ENCODE results near the gene GJA10. TPM values are rescaled to one million over a fixed set of nuclear protein-coding genes. Genes with fewer than 3 reads are reported as not detected.

The GJA10 gene
- polyA plus RNA-seq, 3 donors, result not detected

- 25 to 80% (median 74%) methylated on average over 15 of the region's 15 CpGs for WGBS, 3 donors
- H3K27ac ChIP-seq (ENCODE audit: low read depth, low read length), result no peak overlapping the region
These were observed 46.9 kb downstream of the GJA10 start for GRCh38 chr6:89941031-89941762.

- 78 to 89% (median 81%) methylated on average over 6 of the region's 6 CpGs for WGBS, 3 donors
- no peak overlapping the region for H3K27ac ChIP-seq (ENCODE audit: low read depth, low read length)
These were observed 47.7 kb downstream of the GJA10 start for GRCh38 chr6:89941763-89942497.

GRCh38 chr6:89942601-89943000 lies 48.3 kb downstream of the GJA10 start:
- WGBS, 3 donors, result 92 to 97% (median 96%) methylated on average over 8 of the region's 8 CpGs
- H3K27ac ChIP-seq (ENCODE audit: low read depth, low read length), result no peak overlapping the region

- no peak overlapping the region for H3K27ac ChIP-seq (ENCODE audit: low read depth, low read length)
- 93 to 97% (median 93%) methylated on average over 4 of the region's 4 CpGs for WGBS, 3 donors
These were observed 50.0 kb downstream of the GJA10 start for GRCh38 chr6:89944181-89944755.

- H3K27ac ChIP-seq (ENCODE audit: low read depth, low read length), result no peak overlapping the region
- WGBS, 3 donors, result 85 to 97% (median 91%) methylated on average over 1 of the region's 1 CpG
These were observed 50.6 kb downstream of the GJA10 start for GRCh38 chr6:89944826-89945407.

Other genes with a start within 250 kb of the GJA10 start
- 10 to 100 TPM in 1 of 3 donors, 1 to 10 TPM in 2; 5.8 to 13.7 (median 8.9) TPM for gene MDN1, start 74.7 kb upstream of the GJA10 start, polyA plus RNA-seq
- gene CASP8AP2, start 64.6 kb upstream of the GJA10 start, polyA plus RNA-seq, result 1 to 10 TPM; 2.3 to 5.7 (median 3.2) TPM